Measurements from ENCODE around the gene SDK1. TPM values are rescaled to one million over a fixed set of nuclear protein-coding genes. Genes with fewer than 3 reads are reported as not detected.

Gene SDK1
- total and polyA plus RNA-seq, 2 of the 8 experiments (the other 6 are each of a cell fraction or from before 2014, with no cell fraction given): 3.3 to 7.2 TPM

GRCh38 chr7:3283130-3283704 is 17.8 kb upstream of the SDK1 start:
- Histone ChIP-seq H3K79me2 (ENCODE audit: control insufficient read depth in 1 of 2, insufficient read depth in 2 of 2, low read length in 2 of 2) (no peaks in the 10 kb centered on the region), H4K5ac (ENCODE audit: insufficient read length, low read depth, low read length) (no peak overlapping the region), H3K18ac (ENCODE audit: extremely low read depth, low read length) (no peak overlapping the region; the same call in 1 of the 2 replicates), H3K23ac (ENCODE audit: insufficient read length) (no peak overlapping the region), H3K9ac (replicated peaks in 1 of 4; ENCODE audit: extremely low read depth in 1 of 4, low read depth in 3 of 4, low read length in 3 of 4) (no peak overlapping the region), H2BK5ac (ENCODE audit: low read depth, low read length) (peak overlapping the region; percentile 10; the same call in 1 of the 2 replicates), H3K56ac (replicated peaks; ENCODE audit: insufficient read length, low read depth, low read length) (no peak overlapping the region), H3K23me2 (ENCODE audit: low read depth, low read length) (no peaks in the 10 kb centered on the region; the same call in 1 of the 2 replicates), H3K27me3 (replicated peaks in 1 of 4; ENCODE audit: control insufficient read depth in 3 of 4, extremely low read depth in 1 of 4, insufficient read depth in 3 of 4, low read length in 3 of 4) (no peaks in the 10 kb centered on the region; a peak in 1 of 7 replicates), H3K4ac (replicated peaks; ENCODE audit: insufficient read length, low read depth, low read length) (no peak overlapping the region), H3K4me3 (ENCODE audit: extremely low read depth in 1 of 4, insufficient read depth in 2 of 4, low read depth in 3 of 4, low read length in 4 of 4) (no peak overlapping the region), H3K79me1 (ENCODE audit: low read depth, low read length) (no peaks in the 10 kb centered on the region), H3K36me3 (ENCODE audit: control insufficient read depth in 2 of 4, insufficient read depth in 4 of 4, low read length in 3 of 4) (no peaks in the 10 kb centered on the region), H2BK12ac (ENCODE audit: low read depth, low read length) (no peak overlapping the region; the same call in 1 of the 2 replicates), H2BK15ac (ENCODE audit: low read length) (no peak overlapping the region), H3K27ac (ENCODE audit: low read depth, low read length) (no peak overlapping the region), H4K20me1 (replicated peaks in 1 of 2; ENCODE audit: control insufficient read depth in 1 of 2, insufficient read depth in 2 of 2, low read length in 2 of 2) (no peaks in the 10 kb centered on the region), H4K8ac (ENCODE audit: extremely low read depth, insufficient read depth, low read length) (no peak overlapping the region), H3K4me2 (ENCODE audit: insufficient read depth in 1 of 2, low read depth in 2 of 2, low read length in 2 of 2) (peak overlapping the region; percentile 12 to 20; a peak in 2 of 4 replicates), H3K4me1 (replicated peaks in 1 of 4; ENCODE audit: control insufficient read depth in 3 of 4, insufficient read depth in 4 of 4, low read length in 3 of 4) (peaks cover 0 to 19% (median 9%) of the 10 kb centered on the region in 4 experiments; a peak in 4 of 7 replicates), H2AK5ac (ENCODE audit: low read depth, low read length) (no peak overlapping the region), H2BK120ac (replicated peaks; ENCODE audit: low read depth, low read length) (no peak overlapping the region), H3K14ac (ENCODE audit: insufficient read length) (no peak overlapping the region), H4K91ac (replicated peaks; ENCODE audit: insufficient read length, low read length) (peak overlapping the region; percentile 46), H2AFZ (ENCODE audit: low read length) (peak overlapping the region; percentile 56; the same call in 1 of the 2 replicates), H3K9me3 (ENCODE audit: insufficient read depth in 2 of 2, low read depth in 1 of 2, low read length in 1 of 2) (no peaks in the 10 kb centered on the region), H2BK20ac (ENCODE audit: low read length) (no peak overlapping the region)
- CTCF ChIA-PET (ENCODE audit: partially characterized antibody): interaction anchor here (0.5 to 2.2 kb wide), 7 partner anchors 11 to 375 kb away, joined by 3 to 7 read pairs (median 4); partner anchors contain the start of gene SDK1
- TF ChIP-seq SP1 (IDR thresholded peaks at IDR 0.05; ENCODE audit: low read depth, low read length) (no peak), TAF7 (optimal IDR thresholded peaks at IDR 0.05; ENCODE audit: borderline replicate concordance, low read depth, low read length) (no peak), JUND (IDR thresholded peaks at IDR 0.05; ENCODE audit: low read length) (no peak), TEAD4 (IDR thresholded peaks at IDR 0.05; ENCODE audit: low read depth, low read length) (0 out of 2 replicates have a peak, but pooled peaks have one; percentile 16), E2F6 (IDR thresholded peaks at IDR 0.05) (0 out of 2 replicates have a peak, but pooled peaks have one; percentile 24)
- POLR2A ChIA-PET (ENCODE audit: partially characterized antibody): interaction anchor here (0.9 kb wide), 1 partner anchor 17 kb away, joined by 3 read pairs; no protein-coding TSS in a partner anchor
- 52% methylated on average over 5 of the region's 5 CpGs; no CpG with 5 or more reads in 1 of the 2 experiments for WGBS, 2 experiments (ENCODE audit: extremely low coverage in 1 of 2, insufficient coverage in 1 of 2, insufficient read length in 1 of 2, insufficient replicate concordance in 2 of 2, low coverage in 1 of 2, low lambda C conversion rate in 2 of 2, missing lambda C conversion rate in 1 of 2)
- peak; percentile 85 for FAIRE-seq
- no peak for DNase-seq (ENCODE audit: low read depth in 1 of 2, low spot score in 2 of 2)
